GM12878 (cell line): Measurements from ENCODE around the gene PFKP.

Experiments used
- CEBPB ChIP-seq, 2 experiments: fragments of 150-350 bp in 1 of 2; IDR thresholded peaks; 2 replicates each; pipeline ENCODE4 v1.6.1; 2012 to 2014; ENCODE audit warnings: low read depth in 2 of 2, low read length in 2 of 2, borderline replicate concordance in 1 of 2, inconsistent platforms in 1 of 2
- CREM ChIP-seq: IDR thresholded peaks from 2 replicates; pipeline ENCODE4 v1.6.1; 2014; ENCODE audit warnings: antibody characterized with exemption, low read depth
- ESRRA ChIP-seq: IDR thresholded peaks from 2 replicates; pipeline ENCODE4 v1.6.1; 2012; ENCODE audit warnings: mild to moderate bottlenecking, low read length, improper control_type of control experiment
- EZH2 ChIP-seq: IDR thresholded peaks from 2 replicates; pipeline ENCODE4 v1.6.1; 2012; ENCODE audit warnings: low read depth, mild to moderate bottlenecking, control low read depth, inconsistent platforms, low read length, borderline replicate concordance; ENCODE audit not compliant: control insufficient read depth
- NRF1 ChIP-seq: conservative IDR thresholded peaks from 2 replicates; pipeline ENCODE4 v1.6.1; 2011; ENCODE audit warnings: mild to moderate bottlenecking, low read depth, low read length, improper control_type of control experiment
- RELB ChIP-seq: fragments of 450-650 bp; IDR thresholded peaks from 2 replicates; pipeline ENCODE4 v1.6.1; 2017; ENCODE audit warnings: low read depth, mild to moderate bottlenecking, moderate library complexity
- SIX5 ChIP-seq: IDR thresholded peaks from 2 replicates; pipeline ENCODE4 v1.6.1; 2011; ENCODE audit warnings: mild to moderate bottlenecking, low read depth, low read length, moderate library complexity; ENCODE audit not compliant: severe bottlenecking
- TARDBP ChIP-seq: IDR thresholded peaks from 2 replicates; pipeline ENCODE4 v1.6.1; 2016; ENCODE audit warnings: borderline replicate concordance
- TF ChIP-seq, protein P1 (sequence below), 3 experiments: IDR thresholded peaks in 2 of 3; conservative IDR thresholded peaks in 1 of 3; 2 replicates each; pipeline ENCODE4 v1.5.1; 2011; ENCODE audit warnings: low read depth in 3 of 3, low read length in 3 of 3, mild to moderate bottlenecking in 3 of 3, control low read depth in 2 of 3, moderate library complexity in 2 of 3, inconsistent platforms in 1 of 3, mixed read lengths in 1 of 3; ENCODE audit not compliant: control insufficient read depth in 2 of 3, insufficient read depth in 1 of 3; ENCODE audit errors: extremely low read depth in 1 of 3
- TF ChIP-seq, protein P2 (sequence below): fragments of 450-650 bp; formaldehyde crosslinking; IDR thresholded peaks from 2 replicates; pipeline ENCODE4 v1.4.0; 2020; ENCODE audit warnings: mild to moderate bottlenecking, moderate library complexity

- TF ChIP-seq TARDBP (no peak), NRF1 (no peak), SIX5 (no peak), EZH2 (no peak), CEBPB (IDR thresholded peaks at IDR 0.05; ENCODE audit: borderline replicate concordance in 1 of 2, low read depth in 2 of 2, low read length in 2 of 2) (no peak), RELB (no peak), CREM (no peak), ESRRA (no peak)
- TF ChIP-seq, protein P1, sequence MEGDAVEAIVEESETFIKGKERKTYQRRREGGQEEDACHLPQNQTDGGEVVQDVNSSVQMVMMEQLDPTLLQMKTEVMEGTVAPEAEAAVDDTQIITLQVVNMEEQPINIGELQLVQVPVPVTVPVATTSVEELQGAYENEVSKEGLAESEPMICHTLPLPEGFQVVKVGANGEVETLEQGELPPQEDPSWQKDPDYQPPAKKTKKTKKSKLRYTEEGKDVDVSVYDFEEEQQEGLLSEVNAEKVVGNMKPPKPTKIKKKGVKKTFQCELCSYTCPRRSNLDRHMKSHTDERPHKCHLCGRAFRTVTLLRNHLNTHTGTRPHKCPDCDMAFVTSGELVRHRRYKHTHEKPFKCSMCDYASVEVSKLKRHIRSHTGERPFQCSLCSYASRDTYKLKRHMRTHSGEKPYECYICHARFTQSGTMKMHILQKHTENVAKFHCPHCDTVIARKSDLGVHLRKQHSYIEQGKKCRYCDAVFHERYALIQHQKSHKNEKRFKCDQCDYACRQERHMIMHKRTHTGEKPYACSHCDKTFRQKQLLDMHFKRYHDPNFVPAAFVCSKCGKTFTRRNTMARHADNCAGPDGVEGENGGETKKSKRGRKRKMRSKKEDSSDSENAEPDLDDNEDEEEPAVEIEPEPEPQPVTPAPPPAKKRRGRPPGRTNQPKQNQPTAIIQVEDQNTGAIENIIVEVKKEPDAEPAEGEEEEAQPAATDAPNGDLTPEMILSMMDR (IDR thresholded peaks at IDR 0.05 in 2 of 3, conservative IDR thresholded peaks at IDR 0.05 in 1 of 3; ENCODE audit: control insufficient read depth in 2 of 3, extremely low read depth in 1 of 3, insufficient read depth in 1 of 3, low read depth in 3 of 3, low read length in 3 of 3), result no peak
- TF ChIP-seq, protein P2, sequence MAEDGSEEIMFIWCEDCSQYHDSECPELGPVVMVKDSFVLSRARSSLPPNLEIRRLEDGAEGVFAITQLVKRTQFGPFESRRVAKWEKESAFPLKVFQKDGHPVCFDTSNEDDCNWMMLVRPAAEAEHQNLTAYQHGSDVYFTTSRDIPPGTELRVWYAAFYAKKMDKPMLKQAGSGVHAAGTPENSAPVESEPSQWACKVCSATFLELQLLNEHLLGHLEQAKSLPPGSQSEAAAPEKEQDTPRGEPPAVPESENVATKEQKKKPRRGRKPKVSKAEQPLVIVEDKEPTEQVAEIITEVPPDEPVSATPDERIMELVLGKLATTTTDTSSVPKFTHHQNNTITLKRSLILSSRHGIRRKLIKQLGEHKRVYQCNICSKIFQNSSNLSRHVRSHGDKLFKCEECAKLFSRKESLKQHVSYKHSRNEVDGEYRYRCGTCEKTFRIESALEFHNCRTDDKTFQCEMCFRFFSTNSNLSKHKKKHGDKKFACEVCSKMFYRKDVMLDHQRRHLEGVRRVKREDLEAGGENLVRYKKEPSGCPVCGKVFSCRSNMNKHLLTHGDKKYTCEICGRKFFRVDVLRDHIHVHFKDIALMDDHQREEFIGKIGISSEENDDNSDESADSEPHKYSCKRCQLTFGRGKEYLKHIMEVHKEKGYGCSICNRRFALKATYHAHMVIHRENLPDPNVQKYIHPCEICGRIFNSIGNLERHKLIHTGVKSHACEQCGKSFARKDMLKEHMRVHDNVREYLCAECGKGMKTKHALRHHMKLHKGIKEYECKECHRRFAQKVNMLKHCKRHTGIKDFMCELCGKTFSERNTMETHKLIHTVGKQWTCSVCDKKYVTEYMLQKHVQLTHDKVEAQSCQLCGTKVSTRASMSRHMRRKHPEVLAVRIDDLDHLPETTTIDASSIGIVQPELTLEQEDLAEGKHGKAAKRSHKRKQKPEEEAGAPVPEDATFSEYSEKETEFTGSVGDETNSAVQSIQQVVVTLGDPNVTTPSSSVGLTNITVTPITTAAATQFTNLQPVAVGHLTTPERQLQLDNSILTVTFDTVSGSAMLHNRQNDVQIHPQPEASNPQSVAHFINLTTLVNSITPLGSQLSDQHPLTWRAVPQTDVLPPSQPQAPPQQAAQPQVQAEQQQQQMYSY, result no peak
Measured at GRCh38 chr10:3037182-3037581, 30.2 kb upstream of the PFKP start.
